Smooth muscle cell (in vitro differentiated cells): ENCODE data around the gene NCOR1. TPM values are rescaled to one million over a fixed set of nuclear protein-coding genes. Genes with fewer than 3 reads are reported as not detected.

Source experiments
- DNase-seq: peaks from one replicate; lab custom pipeline; 2025; ENCODE audit not compliant: unreplicated experiment; lab: John Stamatoyannopoulos, UW
- H2AFZ ChIP-seq: fragments of 200-600 bp; sonication (generic); 2 replicates; pipeline ENCODE4 v1.6.0; 2016; ENCODE audit warnings: antibody characterized with exemption, low read depth, mild to moderate bottlenecking
- H3F3A ChIP-seq: fragments of 200-600 bp; sonication (generic); 2 replicates; pipeline ENCODE4 v1.6.0; 2017; ENCODE audit warnings: antibody characterized with exemption, low read depth
- H3K27ac ChIP-seq: fragments of 200-600 bp; sonication (generic); 2 replicates; pipeline ENCODE4 v1.5.1; 2016; ENCODE audit warnings: low read depth, mild to moderate bottlenecking
- H3K27me3 ChIP-seq: fragments of 200-600 bp; sonication (generic); 2 replicates; pipeline ENCODE4 v1.6.1; 2016; ENCODE audit warnings: low read depth, mild to moderate bottlenecking
- H3K36me3 ChIP-seq: fragments of 200-600 bp; sonication (generic); 2 replicates; pipeline ENCODE4 v1.5.1; 2016; ENCODE audit warnings: low read depth
- H3K4me1 ChIP-seq: fragments of 200-600 bp; sonication (generic); 2 replicates; pipeline ENCODE4 v1.5.1; 2016; ENCODE audit warnings: low read depth
- H3K4me2 ChIP-seq: fragments of 200-600 bp; sonication (generic); 2 replicates; pipeline ENCODE4 v1.6.0; 2016; ENCODE audit warnings: mild to moderate bottlenecking
- H3K4me3 ChIP-seq: fragments of 200-600 bp; sonication (generic); 2 replicates; pipeline ENCODE4 v1.5.1; 2016; ENCODE audit warnings: mild to moderate bottlenecking
- H3K79me2 ChIP-seq: fragments of 200-600 bp; sonication (generic); 2 replicates; pipeline ENCODE4 v1.6.0; 2016; ENCODE audit warnings: low read depth, mild to moderate bottlenecking
- H3K9ac ChIP-seq: fragments of 200-600 bp; sonication (generic); 2 replicates; pipeline ENCODE4 v1.6.0; 2016; ENCODE audit warnings: low read depth
- H3K9me3 ChIP-seq: fragments of 200-600 bp; sonication (generic); replicated peaks from 2 replicates; pipeline ENCODE4 v1.5.1; 2016; ENCODE audit warnings: low read depth
- H4K20me1 ChIP-seq: fragments of 200-600 bp; sonication (generic); 2 replicates; pipeline ENCODE4 v1.6.0; 2016; ENCODE audit warnings: low read depth
- CTCF ChIP-seq: fragments of 200-600 bp; sonication (generic); IDR thresholded peaks from 2 replicates; pipeline ENCODE4 v1.5.1; 2017; ENCODE audit warnings: borderline replicate concordance, mild to moderate bottlenecking, antibody characterized with exemption; ENCODE audit not compliant: insufficient read depth, poor library complexity, severe bottlenecking
- WGBS: methylation state at CpG from one replicate; pipeline ENCODE4 v1.1.7; 2016; ENCODE audit warnings: low lambda C conversion rate; 5-methylcytosine and 5-hydroxymethylcytosine counted together
- polyA plus RNA-seq: library from polyadenylated mRNA; unstranded; fragments of >200 nt; fragmentation: Nextera tagmentation; extraction: Ambion mirVana; gene quantifications from 2 replicates; pipeline ENCODE4 v1.2.1, GENCODE V29; 2016
- total RNA-seq: library from RNA; depleted of rRNA; stranded (reverse); fragments of >200 nt; gene quantifications from 2 replicates; pipeline ENCODE4 v1.2.3, GENCODE V29; 2014

Gene NCOR1
- total and polyA plus RNA-seq, 2 experiments from 2014 or later, result 79.1 to 119 TPM

- DNase-seq, result no peak
- Histone ChIP-seq H3K9me3 (no peaks in the 10 kb centered on the region), H3F3A (peaks cover 32% of the 10 kb centered on the region), H4K20me1 (peaks cover 19% of the 10 kb centered on the region), H3K4me3 (no peak overlapping the region), H2AFZ (no peak overlapping the region), H3K9ac (no peak overlapping the region), H3K36me3 (peaks cover 20% of the 10 kb centered on the region), H3K79me2 (peaks cover 9% of the 10 kb centered on the region), H3K27ac (no peak overlapping the region), H3K4me1 (peaks cover 4% of the 10 kb centered on the region), H3K27me3 (no peaks in the 10 kb centered on the region), H3K4me2 (no peak overlapping the region)
- WGBS, result 72% methylated on average over 4 of the region's 4 CpGs
- TF ChIP-seq CTCF, result no peak
Observed at GRCh38 chr17:16023881-16024280, 191.5 kb downstream of the NCOR1 start.

- Histone ChIP-seq H3K9ac (no peak overlapping the region), H3K4me1 (no peaks in the 10 kb centered on the region), H3K4me2 (no peak overlapping the region), H3K27me3 (no peaks in the 10 kb centered on the region), H3K79me2 (peaks cover 39% of the 10 kb centered on the region), H4K20me1 (peaks cover 16% of the 10 kb centered on the region), H3K4me3 (no peak overlapping the region), H2AFZ (no peak overlapping the region), H3K27ac (no peak overlapping the region), H3K9me3 (no peaks in the 10 kb centered on the region), H3F3A (peaks cover 16% of the 10 kb centered on the region), H3K36me3 (peaks cover 3% of the 10 kb centered on the region)
- TF ChIP-seq CTCF, result no peak
- no peak for DNase-seq
- 92% methylated on average over 1 of the region's 1 CpG for WGBS
Observed at GRCh38 chr17:16019347-16019746, 196.0 kb downstream of the NCOR1 start.

- WGBS, result 27% methylated on average over 3 of the region's 3 CpGs
- no peak overlapping the region for H3K4me3 ChIP-seq
- no peak for DNase-seq
- H3K27me3 ChIP-seq, result no peaks in the 10 kb centered on the region
- H3F3A ChIP-seq, result peaks cover 10% of the 10 kb centered on the region
- H3K27ac ChIP-seq, result peak overlapping the region; percentile 43
- peaks cover 6% of the 10 kb centered on the region for H3K36me3 ChIP-seq
- no peaks in the 10 kb centered on the region for H3K9me3 ChIP-seq
- TF ChIP-seq CTCF, result peak; percentile 52
- H3K4me1 ChIP-seq, result no peaks in the 10 kb centered on the region
- H3K79me2 ChIP-seq, result peaks cover 41% of the 10 kb centered on the region
- no peak overlapping the region for H3K4me2 ChIP-seq
- H4K20me1 ChIP-seq, result peaks cover 3% of the 10 kb centered on the region
- no peak overlapping the region for H3K9ac ChIP-seq
- H2AFZ ChIP-seq, result no peak overlapping the region
Observed at GRCh38 chr17:16013943-16014407, 201.4 kb downstream of the NCOR1 start.

GRCh38 chr17:16007439-16007838, 207.9 kb downstream of the NCOR1 start:
- Histone ChIP-seq H3K4me2 (no peak overlapping the region), H3K9me3 (no peaks in the 10 kb centered on the region), H2AFZ (no peak overlapping the region), H3K4me3 (no peak overlapping the region), H3K27me3 (no peaks in the 10 kb centered on the region), H3K36me3 (peaks cover 28% of the 10 kb centered on the region), H3K9ac (no peak overlapping the region), H4K20me1 (no peaks in the 10 kb centered on the region), H3F3A (no peaks in the 10 kb centered on the region), H3K27ac (no peak overlapping the region), H3K79me2 (peaks cover 14% of the 10 kb centered on the region), H3K4me1 (no peaks in the 10 kb centered on the region)
- WGBS, result 85% methylated on average over 3 of the region's 3 CpGs
- no peak for TF ChIP-seq CTCF
- DNase-seq, result no peak
